SK-N-MC (cell line): ENCODE data around the gene ADAMTSL1.

Source experiments
- EZH2 ChIP-seq: fragments of 200-600 bp; sonication (generic); IDR thresholded peaks from one replicate; pipeline ENCODE4 v1.6.1; 2017; ENCODE audit warnings: antibody characterized with exemption
- POLR2AphosphoS5 ChIP-seq: IDR thresholded peaks from 2 replicates; pipeline ENCODE4 v1.6.1; 2012; ENCODE audit warnings: mild to moderate bottlenecking, low read depth, low read length, borderline replicate concordance

GRCh38 chr9:18710065-18710464, 236.1 kb downstream of the ADAMTSL1 start:
- TF ChIP-seq EZH2 (no peak), POLR2AphosphoS5 (no peak)
